Keratinocyte (primary cell): ENCODE data around the gene EVI5. TPM values are rescaled to one million over a fixed set of nuclear protein-coding genes. Genes with fewer than 3 reads are reported as not detected.
"Not testable (repeated sequence)": the region's sequence is repeated elsewhere in the genome, so short reads cannot be mapped to it uniquely, and the experiment has no call there.

Experiments used
- DNase-seq: peaks from one replicate; pipeline ENCODE4 v3.0.0-alpha.2; 2011; ENCODE audit warnings: low read depth, missing footprints, low spot score
- FAIRE-seq: peaks from 2 replicates; lab custom pipeline; 2011; peaks lifted over from hg19 to GRCh38; lab: Jason Lieb, UNC
- H2AFZ ChIP-seq: 2 replicates; pipeline ENCODE4 v1.6.0; 2012; ENCODE audit warnings: low read length, control low read depth, inconsistent platforms; ENCODE audit not compliant: control insufficient read depth
- H3K27ac ChIP-seq: 2 replicates; pipeline ENCODE4 v1.5.1; 2011; ENCODE audit warnings: low read length; ENCODE audit not compliant: control insufficient read depth, insufficient read depth
- H3K27me3 ChIP-seq: 3 replicates; pipeline ENCODE4 v1.6.0; 2011; ENCODE audit warnings: low read length; ENCODE audit not compliant: control insufficient read depth, insufficient read depth; ENCODE audit errors: extremely low read depth
- H3K36me3 ChIP-seq, 2 experiments: 2 replicates in 1 of 2; 3 replicates in 1 of 2; pipeline ENCODE4 v1.5.1; 2011; ENCODE audit warnings: low read length in 2 of 2, mild to moderate bottlenecking in 1 of 2; ENCODE audit not compliant: control insufficient read depth in 2 of 2, insufficient read depth in 2 of 2; ENCODE audit errors: extremely low read depth in 1 of 2
- H3K4me1 ChIP-seq: 3 replicates; pipeline ENCODE4 v1.5.1; 2011; ENCODE audit warnings: low read length; ENCODE audit not compliant: control insufficient read depth, insufficient read depth; ENCODE audit errors: extremely low read depth
- H3K4me2 ChIP-seq: 3 replicates; pipeline ENCODE4 v1.6.0; 2011; ENCODE audit warnings: low read depth, low read length; ENCODE audit not compliant: control insufficient read depth, insufficient read depth; ENCODE audit errors: extremely low read depth
- H3K4me3 ChIP-seq, 3 experiments: fragments of 200-600 bp in 1 of 3; sonication (generic) in 1 of 3; 2 replicates in 2 of 3; 3 replicates in 1 of 3; pipeline ENCODE4 v1.5.1; 2011 to 2016; ENCODE audit warnings: low read length in 3 of 3, mild to moderate bottlenecking in 3 of 3, control low read depth in 2 of 3, inconsistent platforms in 1 of 3, low read depth in 1 of 3, mixed read lengths in 1 of 3, mixed run types in 1 of 3, moderate library complexity in 1 of 3; ENCODE audit not compliant: control insufficient read depth in 2 of 3, insufficient read depth in 2 of 3; ENCODE audit errors: extremely low read depth in 1 of 3
- H3K79me2 ChIP-seq: 2 replicates; pipeline ENCODE4 v1.6.0; 2012; ENCODE audit warnings: low read length; ENCODE audit not compliant: control insufficient read depth, insufficient read depth
- H3K9ac ChIP-seq: 3 replicates; pipeline ENCODE4 v1.6.0; 2011; ENCODE audit warnings: low read length; ENCODE audit not compliant: control insufficient read depth, insufficient read depth; ENCODE audit errors: extremely low read depth
- H3K9me1 ChIP-seq: 3 replicates; pipeline ENCODE4 v1.6.0; 2011; ENCODE audit warnings: low read length; ENCODE audit not compliant: control insufficient read depth, insufficient read depth; ENCODE audit errors: extremely low read depth
- H3K9me3 ChIP-seq: 2 replicates; pipeline ENCODE4 v1.5.1; 2012; ENCODE audit warnings: low read depth, low read length; ENCODE audit not compliant: control insufficient read depth
- H4K20me1 ChIP-seq: 3 replicates; pipeline ENCODE4 v1.6.0; 2011; ENCODE audit warnings: low read length; ENCODE audit not compliant: control insufficient read depth, insufficient read depth; ENCODE audit errors: extremely low read depth
- CTCF ChIP-seq, 3 experiments: IDR thresholded peaks in 1 of 3; conservative IDR thresholded peaks in 1 of 3; optimal IDR thresholded peaks in 1 of 3; 2 replicates in 2 of 3; 3 replicates in 1 of 3; pipeline versions ENCODE3 to v1.5.1; 2011; ENCODE audit warnings: low read length in 3 of 3, mild to moderate bottlenecking in 3 of 3, moderate library complexity in 2 of 3, control low read depth in 1 of 3, inconsistent platforms in 1 of 3; ENCODE audit not compliant: insufficient read depth in 2 of 3; ENCODE audit errors: extremely low read depth in 1 of 3
- EZH2 ChIP-seq: IDR thresholded peaks from one replicate; pipeline ENCODE4 v1.6.1; 2012; ENCODE audit warnings: inconsistent platforms, mild to moderate bottlenecking, low read length, moderate library complexity
- dilution Hi-C: fragments of 300-500 bp; cut with MboI; formaldehyde crosslinking; loops from one replicate; pipeline ENCODE4 v1.7.0; 2020; ENCODE audit warnings: low sequenced_read_pairs; ENCODE audit not compliant: extremely low pct_ligation_motif_present
- polyA plus RNA-seq, 5 experiments: library from polyadenylated mRNA; depleted of rRNA in 3 of 5; stranded (reverse) in 3 of 5; stranded (forward) in 1 of 5; unstranded in 1 of 5; fragments of >200 nt; gene quantifications; 1 replicate in 1 of 5; 2 replicates in 3 of 5; 3 replicates in 1 of 5; pipeline versions ENCODE4 v1.2.1 to v1.2.3, GENCODE V29; 2011 to 2012; ENCODE audit warnings: missing spikeins in 2 of 5, low read depth in 1 of 5, low replicate concordance in 1 of 5

Gene EVI5
- polyA plus RNA-seq, 1 donor (not counting 4 experiments of a cell fraction or from before 2014, with no cell fraction given): 23.2 TPM

- H3K4me2 ChIP-seq: no peak overlapping the region
Observed at GRCh38 chr1:92536980-92537884, 247.7 kb downstream of the EVI5 start.

GRCh38 chr1:92536211-92536979 is 248.5 kb downstream of the EVI5 start:
- Histone ChIP-seq H3K9me1 (no peaks in the 10 kb centered on the region), H3K4me1 (no peaks in the 10 kb centered on the region), H3K36me3 (no peaks in the 10 kb centered on the region), H3K4me3 (no peak overlapping the region), H3K27me3 (no peaks in the 10 kb centered on the region), H3K9ac (no peak overlapping the region), H4K20me1 (no peaks in the 10 kb centered on the region), H3K27ac (no peak overlapping the region), H3K9me3 (no peaks in the 10 kb centered on the region), H3K79me2 (no peaks in the 10 kb centered on the region), H2AFZ (no peak overlapping the region), H3K4me2 (no peak overlapping the region)
- no peak for DNase-seq
- no peak for TF ChIP-seq CTCF (optimal IDR thresholded peaks at IDR 0.05 in 1 of 3, IDR thresholded peaks at IDR 0.05 in 1 of 3, conservative IDR thresholded peaks at IDR 0.05 in 1 of 3; ENCODE audit: extremely low read depth in 1 of 3, insufficient read depth in 2 of 3, low read length in 3 of 3)
- dilution Hi-C loops: no loop called here
- FAIRE-seq: no peak

More at GRCh38 chr1:92536980-92537884, 247.7 kb downstream of the EVI5 start:
- DNase-seq (no peak), FAIRE-seq (no peak)
- no peaks in the 10 kb centered on the region for H4K20me1 ChIP-seq
- no peak overlapping the region for H3K4me3 ChIP-seq
- no peaks in the 10 kb centered on the region for H3K27me3 ChIP-seq
- TF ChIP-seq CTCF (optimal IDR thresholded peaks at IDR 0.05 in 1 of 3, IDR thresholded peaks at IDR 0.05 in 1 of 3, conservative IDR thresholded peaks at IDR 0.05 in 1 of 3; ENCODE audit: extremely low read depth in 1 of 3, insufficient read depth in 2 of 3, low read length in 3 of 3): no peak
- TF ChIP-seq EZH2: no peak
- dilution Hi-C loops: no loop called here
- no peaks in the 10 kb centered on the region for H3K36me3 ChIP-seq
- no peaks in the 10 kb centered on the region for H3K79me2 ChIP-seq
- H3K4me1 ChIP-seq: no peaks in the 10 kb centered on the region
- no peak overlapping the region for H3K9ac ChIP-seq
- H3K9me3 ChIP-seq: no peaks in the 10 kb centered on the region
- H2AFZ ChIP-seq: no peak overlapping the region
- no peak overlapping the region for H3K27ac ChIP-seq
- no peaks in the 10 kb centered on the region for H3K9me1 ChIP-seq

GRCh38 chr1:92532371-92532770 is 252.5 kb downstream of the EVI5 start:
- H3K36me3 ChIP-seq, H3K9me1 ChIP-seq, H3K79me2 ChIP-seq, FAIRE-seq, H3K27me3 ChIP-seq, H3K27ac ChIP-seq, H2AFZ ChIP-seq, H3K4me2 ChIP-seq, dilution Hi-C loops, DNase-seq, H3K4me3 ChIP-seq, H3K9ac ChIP-seq, H3K4me1 ChIP-seq, H3K9me3 ChIP-seq, H4K20me1 ChIP-seq: not testable (repeated sequence)
